GM18498 (cell line): ENCODE measurements around the gene CACNA1G.

ENCODE experiments used
- ATAC-seq: cut with Tn5 transposase; IDR thresholded peaks from one replicate; pipeline ENCODE4 v1.9.1; 2021; ENCODE audit warnings: mild to moderate bottlenecking, moderate library complexity; ENCODE audit not compliant: unreplicated experiment

Gene CACNA1G

DNA sequence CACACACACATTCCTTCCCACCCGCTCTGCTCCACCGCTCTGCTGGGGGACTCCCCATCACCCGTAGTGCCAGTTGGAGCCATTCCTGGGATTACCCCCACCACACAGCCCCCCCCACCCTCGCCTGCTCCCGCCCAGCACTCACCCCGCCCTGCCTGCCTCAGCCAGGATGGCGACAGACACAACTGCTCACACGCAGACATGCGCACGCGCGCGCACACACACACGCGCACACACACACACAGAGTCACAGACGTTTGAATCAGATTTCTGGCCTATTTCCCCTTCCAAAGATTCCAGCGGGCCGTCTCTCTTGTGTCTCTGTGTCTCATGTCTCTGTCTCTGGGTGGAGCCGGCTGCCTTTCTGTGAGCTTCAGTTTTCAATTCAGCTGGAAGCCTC lies 4.4 kb downstream of the CACNA1G start:
- ATAC-seq, result no peak

DNA sequence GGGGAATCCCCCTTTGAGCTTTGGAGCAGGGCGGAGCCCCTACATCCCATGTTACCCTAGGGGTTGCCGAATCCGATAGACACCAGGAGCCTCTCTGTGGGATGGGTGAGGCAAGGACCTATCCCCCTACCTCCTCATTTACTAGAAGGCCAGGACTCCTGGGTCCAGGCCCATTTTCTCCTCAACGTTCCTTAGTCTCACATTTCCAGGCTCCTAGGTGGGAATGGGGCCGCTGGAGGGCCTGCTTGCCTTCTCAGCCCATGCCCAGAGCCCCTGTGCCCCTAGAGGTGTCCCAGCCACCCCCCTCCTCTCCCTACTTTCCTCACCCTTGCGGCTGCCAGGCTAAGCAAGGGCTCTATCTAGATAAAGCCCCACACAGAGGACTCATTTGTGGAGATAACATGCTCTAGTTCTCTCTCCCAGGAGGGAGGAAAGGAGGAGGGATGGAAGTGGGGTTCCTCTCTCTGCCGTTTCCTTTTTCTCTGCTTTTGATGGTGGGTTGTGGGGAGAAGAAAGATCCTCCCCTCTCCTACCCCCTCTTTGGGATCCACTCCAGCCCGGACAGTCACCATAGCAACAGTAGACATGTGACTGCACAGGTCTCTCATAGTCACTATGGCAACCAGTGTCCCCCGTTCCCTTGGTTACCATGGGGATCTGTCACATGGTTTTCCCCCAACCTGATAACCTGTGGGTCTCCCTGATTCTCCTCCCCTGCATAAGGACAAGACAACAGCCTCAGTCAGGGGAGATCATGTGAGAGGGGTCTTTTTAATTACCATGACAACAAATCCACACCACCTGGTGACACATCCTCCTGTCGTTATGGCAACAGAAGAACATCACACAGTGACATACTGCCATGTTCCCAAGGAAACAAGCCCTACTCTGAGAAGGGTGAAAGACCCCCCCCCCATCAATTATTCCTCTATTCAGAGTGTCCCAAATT lies 5.2 kb downstream of the CACNA1G start:
- no peak for ATAC-seq

DNA sequence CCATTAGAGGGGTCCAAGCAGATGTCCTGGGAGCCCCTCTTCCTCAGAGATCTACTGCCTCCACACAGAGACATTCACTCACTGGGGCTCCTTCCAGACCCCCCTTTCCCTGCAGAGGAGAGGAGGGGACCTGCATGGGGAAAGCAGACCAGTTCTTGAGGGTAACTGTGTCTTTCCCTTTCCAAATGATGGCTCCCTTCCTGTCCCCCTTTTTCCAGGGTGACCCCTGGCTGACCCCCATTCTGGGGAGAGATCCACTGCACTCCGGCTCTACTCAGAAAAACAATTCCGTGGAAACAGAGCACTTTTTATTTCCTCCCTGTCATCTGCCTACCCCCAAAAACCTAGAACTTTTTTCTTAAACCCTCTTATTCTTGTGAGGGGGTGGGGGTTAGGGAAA lies 6.4 kb downstream of the CACNA1G start:
- ATAC-seq, result no peak

DNA sequence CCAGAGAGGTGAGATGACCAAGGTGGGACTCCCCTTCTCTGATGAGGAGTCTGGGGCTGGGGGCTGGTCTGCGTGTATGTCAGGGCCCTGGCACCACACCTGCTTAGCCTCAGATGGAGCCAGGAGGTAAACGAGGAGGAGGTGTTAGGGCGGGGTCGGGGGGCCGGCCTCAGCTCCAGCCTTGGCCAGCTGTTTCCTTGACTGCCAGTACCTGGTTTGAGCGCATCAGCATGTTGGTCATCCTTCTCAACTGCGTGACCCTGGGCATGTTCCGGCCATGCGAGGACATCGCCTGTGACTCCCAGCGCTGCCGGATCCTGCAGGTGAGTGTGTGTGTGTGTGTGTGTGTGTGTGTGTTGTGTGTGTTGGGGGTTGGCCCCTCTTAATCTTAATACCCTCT lies 8.1 kb downstream of the CACNA1G start:
- ATAC-seq, result no peak

DNA sequence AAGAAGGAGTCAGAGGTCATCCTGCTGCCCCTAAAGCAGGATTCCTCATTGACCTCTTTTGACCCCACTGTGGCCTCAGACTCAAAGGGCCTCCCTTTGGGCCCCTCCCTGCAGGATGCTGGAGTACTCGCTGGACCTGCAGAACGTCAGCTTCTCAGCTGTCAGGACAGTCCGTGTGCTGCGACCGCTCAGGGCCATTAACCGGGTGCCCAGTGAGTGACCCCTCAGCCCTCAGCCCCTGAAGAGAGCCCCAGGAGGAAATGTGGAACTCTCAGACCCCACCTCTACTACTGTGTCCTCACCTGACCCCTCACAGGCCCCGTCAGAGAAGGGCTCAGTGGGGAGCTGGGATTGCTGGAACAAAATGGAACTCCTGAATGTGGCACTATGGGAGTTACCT lies 9.1 kb downstream of the CACNA1G start:
- no peak for ATAC-seq

DNA sequence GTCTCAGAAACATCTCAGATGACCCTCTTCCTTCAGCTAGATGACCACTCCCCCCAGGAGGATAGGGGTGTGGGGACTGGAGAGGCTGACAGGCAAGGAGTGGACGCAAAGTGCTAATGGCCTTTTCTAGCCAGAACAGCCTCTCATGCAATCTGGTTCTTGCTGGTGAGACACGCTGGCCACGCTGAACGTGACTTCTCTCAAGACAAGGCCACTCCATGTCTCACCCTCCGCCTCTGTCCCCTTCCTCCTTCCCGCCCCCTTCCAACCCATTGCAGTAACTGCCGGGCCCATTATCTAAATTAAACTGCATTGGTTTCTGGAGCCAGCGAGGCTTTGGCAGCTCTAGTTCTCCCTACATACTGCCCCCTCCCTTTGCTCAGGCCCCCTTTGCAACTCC lies 9.5 kb downstream of the CACNA1G start:
- ATAC-seq, result no peak

DNA sequence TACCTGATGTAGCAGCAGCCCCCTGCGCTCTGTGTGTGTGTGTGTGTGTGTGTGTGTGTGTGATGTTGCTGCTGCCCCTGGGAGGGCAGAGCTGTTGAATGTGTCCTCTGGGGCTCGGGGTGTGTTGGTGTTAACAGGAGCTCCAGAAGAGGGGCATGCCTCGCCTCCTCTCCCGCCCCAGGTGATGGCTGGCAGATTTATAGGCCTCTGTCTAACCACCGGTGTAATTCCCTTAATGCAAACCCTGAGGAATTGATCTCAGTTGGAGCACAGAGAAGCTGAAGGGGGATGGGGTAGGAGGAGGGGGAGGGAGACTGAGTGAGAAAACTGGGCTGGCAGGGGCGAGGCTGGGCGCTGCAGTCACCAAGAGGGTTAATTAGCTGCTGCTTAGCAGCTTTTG lies 10.0 kb downstream of the CACNA1G start:
- no peak for ATAC-seq

DNA sequence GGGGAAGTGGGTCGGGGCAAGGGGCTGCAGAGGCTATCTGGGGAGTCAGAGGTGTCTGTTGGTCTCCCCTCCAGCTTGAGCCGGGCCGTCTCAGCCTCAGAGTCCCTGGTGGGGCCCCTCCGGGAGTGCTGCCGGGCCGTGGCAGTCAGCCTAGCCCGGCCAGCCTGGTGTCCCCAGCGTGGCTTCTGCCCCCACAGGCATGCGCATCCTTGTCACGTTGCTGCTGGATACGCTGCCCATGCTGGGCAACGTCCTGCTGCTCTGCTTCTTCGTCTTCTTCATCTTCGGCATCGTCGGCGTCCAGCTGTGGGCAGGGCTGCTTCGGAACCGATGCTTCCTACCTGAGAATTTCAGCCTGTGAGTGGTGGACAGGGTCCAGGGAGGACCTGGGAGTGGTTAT lies 11.2 kb downstream of the CACNA1G start:
- no peak for ATAC-seq

DNA sequence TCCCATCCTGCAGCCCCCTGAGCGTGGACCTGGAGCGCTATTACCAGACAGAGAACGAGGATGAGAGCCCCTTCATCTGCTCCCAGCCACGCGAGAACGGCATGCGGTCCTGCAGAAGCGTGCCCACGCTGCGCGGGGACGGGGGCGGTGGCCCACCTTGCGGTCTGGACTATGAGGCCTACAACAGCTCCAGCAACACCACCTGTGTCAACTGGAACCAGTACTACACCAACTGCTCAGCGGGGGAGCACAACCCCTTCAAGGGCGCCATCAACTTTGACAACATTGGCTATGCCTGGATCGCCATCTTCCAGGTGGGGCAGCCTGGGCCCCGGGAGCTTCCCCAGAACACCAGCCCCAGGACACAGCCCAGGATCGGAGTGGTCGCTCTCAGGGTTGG lies 12.0 kb downstream of the CACNA1G start:
- no peak for ATAC-seq

DNA sequence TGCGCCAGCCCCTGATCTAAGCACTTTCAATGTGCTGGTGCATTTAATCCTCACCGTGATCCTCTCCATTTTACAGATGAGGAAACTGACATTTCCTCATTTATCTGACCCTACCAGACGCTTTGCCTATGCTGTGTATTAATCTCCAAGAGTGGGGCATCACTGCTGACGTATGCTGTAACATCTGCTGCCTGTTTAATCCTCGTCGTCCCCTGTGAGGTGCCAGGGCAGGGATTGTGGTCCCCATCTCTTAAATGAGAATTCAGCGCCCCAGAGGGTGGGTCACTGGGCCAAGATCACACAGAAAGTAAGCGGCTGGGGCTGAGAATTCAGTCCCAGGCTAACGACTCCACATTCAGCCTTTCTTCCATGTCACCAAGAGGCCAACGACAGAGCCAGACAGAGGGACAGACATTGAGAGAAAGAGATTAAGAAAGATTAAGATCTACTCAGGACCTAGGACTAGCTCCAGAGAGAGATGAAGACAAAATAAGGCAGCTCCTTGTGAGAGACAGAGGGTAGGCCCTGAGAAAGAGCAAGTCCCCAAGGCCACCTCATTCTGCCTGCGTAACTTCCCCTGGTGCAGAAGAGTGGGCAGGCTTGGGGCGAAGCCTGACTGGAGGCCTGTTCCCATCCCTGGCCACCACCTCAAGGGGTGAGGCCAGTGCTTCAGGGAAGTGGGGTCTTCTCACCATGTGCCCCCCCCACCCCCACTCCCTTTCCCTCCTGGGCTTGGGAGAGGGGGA lies 13.5 kb downstream of the CACNA1G start:
- no peak for ATAC-seq

DNA sequence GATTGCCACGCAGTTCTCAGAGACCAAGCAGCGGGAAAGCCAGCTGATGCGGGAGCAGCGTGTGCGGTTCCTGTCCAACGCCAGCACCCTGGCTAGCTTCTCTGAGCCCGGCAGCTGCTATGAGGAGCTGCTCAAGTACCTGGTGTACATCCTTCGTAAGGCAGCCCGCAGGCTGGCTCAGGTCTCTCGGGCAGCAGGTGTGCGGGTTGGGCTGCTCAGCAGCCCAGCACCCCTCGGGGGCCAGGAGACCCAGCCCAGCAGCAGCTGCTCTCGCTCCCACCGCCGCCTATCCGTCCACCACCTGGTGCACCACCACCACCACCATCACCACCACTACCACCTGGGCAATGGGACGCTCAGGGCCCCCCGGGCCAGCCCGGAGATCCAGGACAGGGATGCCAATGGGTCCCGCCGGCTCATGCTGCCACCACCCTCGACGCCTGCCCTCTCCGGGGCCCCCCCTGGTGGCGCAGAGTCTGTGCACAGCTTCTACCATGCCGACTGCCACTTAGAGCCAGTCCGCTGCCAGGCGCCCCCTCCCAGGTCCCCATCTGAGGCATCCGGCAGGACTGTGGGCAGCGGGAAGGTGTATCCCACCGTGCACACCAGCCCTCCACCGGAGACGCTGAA lies 15.2 kb downstream of the CACNA1G start:
- no peak for ATAC-seq

DNA sequence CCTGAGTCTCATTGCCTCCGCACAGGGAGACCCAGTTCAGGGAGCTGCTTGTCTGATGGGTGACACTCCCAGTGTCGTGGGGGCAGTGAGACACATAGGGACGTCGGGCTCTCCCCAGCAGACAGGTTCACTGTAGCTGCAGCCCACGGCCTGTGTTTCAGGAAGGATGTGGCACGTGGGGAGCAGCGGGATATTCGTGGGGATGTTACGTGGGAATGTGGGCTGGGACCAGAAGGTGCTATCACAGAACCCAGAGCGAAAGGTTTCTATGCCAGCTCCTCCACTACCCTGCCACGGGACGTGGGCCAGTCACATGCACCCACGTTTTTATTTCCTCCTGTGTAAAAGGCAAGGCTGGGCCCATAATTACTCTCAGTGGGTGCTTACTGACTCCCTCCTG lies 16.3 kb downstream of the CACNA1G start:
- ATAC-seq, result no peak

DNA sequence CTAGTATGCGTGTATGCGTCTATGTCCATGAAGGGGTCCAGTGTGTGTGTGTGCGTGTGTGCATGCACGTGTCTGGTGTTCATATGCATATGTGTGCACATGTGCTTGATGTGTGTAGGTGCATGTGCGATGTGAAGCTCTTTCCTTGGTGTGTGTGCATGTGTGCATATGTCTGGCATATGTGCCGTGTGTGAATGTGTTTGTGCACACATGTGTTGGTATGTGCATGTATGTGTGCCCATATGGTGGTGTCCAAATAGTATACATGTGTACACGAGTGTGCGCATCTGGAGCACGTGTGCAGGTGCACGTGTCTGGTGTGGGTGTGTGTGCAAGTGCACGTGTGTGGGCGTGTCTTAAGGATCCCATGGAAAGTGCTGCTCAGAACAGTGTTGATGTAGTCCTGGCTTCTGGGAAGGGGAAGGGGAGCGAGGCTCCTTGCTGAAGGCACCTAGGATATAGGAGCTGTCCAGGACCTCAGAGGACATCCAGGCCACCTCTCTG lies 17.0 kb downstream of the CACNA1G start:
- no peak for ATAC-seq

DNA sequence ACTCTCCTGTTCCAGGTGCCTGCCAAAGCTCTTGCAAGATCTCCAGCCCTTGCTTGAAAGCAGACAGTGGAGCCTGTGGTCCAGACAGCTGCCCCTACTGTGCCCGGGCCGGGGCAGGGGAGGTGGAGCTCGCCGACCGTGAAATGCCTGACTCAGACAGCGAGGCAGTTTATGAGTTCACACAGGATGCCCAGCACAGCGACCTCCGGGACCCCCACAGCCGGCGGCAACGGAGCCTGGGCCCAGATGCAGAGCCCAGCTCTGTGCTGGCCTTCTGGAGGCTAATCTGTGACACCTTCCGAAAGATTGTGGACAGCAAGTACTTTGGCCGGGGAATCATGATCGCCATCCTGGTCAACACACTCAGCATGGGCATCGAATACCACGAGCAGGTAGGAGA lies 17.7 kb downstream of the CACNA1G start:
- no peak for ATAC-seq

DNA sequence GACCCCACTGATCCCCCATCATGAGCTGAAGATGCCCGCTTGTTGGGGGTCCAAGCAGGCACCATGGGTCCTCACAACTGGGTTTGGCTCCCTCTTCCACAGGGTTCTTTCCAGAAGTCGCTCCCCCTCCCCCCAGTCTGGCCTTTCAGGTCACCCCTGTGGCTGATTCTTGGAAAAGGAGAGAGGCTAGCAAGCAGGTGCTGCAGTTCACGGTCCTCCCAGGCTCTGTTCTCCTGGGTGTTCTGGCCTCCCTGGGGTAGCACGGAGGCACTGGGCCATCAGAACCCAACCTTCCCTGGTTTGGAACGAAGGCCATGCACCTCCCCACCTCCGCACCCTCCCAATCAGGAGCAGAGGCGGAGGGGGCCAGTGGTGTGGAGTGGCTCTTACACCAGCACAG lies 18.9 kb downstream of the CACNA1G start:
- ATAC-seq, result no peak

DNA sequence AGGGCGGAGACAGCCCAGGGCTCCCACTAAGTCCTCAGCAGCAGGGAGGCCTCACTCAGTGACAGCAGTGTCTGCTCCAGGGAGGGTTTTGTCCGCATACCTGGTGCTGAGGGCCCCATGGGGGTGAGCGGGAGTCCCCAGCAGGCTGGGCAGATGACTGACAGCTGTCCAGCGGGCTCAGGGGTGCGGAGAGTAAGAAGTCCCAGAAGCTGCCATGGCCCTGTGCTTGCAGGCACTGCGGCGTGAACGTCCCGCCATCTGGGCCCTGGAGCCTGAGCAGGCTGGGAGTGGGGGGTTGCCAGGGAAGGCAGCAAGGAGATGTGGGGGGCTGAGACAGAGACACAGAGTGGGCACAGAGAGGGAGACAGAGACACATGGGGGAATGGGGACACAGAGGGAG lies 20.1 kb downstream of the CACNA1G start:
- no peak for ATAC-seq

DNA sequence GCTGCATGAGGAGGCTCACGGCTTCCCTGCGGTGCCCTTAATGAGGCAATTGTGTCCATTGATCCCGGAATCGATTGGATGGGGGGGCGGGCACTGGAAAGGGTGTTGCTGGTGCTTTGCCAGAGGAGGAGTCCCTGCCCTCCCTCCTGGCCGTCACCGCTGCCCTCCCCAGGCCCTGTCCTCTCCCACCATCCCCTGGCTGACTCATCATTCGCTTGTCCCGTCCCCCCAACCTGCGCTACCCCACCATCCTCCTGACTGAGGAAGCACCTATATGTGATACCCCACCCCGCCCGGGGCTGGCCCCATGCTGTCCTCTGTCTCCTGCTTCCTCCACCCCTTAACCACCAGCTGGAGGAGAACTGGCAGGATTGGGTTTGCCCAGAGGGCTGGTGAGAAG lies 20.8 kb downstream of the CACNA1G start:
- ATAC-seq, result no peak

DNA sequence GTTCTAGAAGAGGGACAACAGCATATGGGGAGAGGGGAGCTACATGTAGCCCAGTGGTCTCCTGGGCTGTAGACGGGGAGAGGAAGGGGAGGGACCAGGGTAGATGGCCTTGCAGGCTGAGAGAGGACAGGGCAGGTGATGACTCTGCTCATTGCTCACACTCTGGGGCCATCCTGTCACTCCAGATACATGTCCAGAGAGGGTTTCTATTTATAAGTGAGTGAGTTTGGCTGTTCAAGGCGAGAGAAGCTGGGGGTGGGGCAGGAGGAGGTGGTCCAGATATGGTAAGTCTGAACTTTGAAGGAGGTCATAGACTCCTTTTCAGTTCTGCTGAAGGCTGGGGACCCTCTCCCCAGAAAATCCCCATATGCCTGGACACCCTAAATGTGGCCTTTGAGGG lies 22.2 kb downstream of the CACNA1G start:
- ATAC-seq, result no peak

DNA sequence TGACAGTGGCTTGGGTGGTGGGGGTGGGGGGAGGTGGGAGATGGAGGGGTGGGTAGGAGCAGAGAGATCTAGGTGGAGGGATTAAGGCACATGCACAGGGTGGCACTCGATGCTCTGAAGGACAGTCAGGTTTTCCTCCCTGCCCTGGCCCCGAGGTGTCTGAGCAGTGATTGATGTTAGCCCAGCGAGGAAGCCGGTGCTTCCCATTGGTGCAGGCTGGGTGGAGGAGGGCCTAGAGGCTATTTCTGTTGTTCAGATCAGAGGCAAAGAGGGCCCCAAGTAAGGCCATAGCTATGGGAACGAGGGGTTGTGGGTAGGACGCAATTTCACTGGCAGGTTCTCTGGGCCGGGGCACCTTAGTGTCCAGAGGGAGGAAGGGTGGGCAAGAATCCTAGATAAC lies 23.1 kb downstream of the CACNA1G start:
- ATAC-seq, result no peak

DNA sequence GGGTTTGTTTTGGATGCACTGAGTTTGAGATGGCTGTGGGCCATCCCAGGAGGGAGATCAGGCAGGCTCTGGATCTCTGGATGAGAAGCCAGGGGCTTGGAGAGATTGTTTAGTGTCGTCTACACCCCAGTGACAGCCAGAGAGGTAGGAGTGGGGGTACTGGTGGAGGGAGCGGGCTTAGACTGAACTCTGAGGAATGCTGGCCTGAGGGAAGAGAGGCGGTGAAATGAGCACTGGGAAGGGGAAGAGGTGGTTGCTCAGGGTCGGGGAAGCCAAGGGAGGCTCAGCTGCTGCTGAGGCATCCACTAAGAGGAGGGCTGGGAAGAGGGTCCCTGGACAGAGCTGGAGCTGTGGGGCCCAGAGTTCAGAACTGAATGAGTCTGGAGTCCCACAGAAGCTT lies 23.6 kb downstream of the CACNA1G start:
- no peak for ATAC-seq

DNA sequence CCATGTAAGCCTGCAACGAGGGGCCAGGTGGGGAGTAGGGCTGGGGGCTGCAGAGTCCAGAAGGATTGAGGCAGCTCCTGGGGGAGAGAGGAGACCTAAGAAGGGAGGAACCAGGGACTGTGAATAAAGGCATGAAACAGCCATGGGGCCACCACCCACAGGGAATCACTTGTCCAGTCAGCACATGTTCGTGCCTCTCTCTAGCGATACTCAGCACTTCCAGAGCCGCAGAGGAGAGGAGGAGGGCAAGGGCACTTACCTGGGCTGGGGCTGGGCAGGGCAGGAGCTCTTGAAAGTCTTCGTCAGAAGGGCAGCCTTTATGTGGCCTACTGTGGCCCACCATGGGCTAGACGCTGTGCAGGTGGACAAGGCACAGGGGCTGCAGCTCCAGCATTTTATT lies 24.2 kb downstream of the CACNA1G start:
- no peak for ATAC-seq

DNA sequence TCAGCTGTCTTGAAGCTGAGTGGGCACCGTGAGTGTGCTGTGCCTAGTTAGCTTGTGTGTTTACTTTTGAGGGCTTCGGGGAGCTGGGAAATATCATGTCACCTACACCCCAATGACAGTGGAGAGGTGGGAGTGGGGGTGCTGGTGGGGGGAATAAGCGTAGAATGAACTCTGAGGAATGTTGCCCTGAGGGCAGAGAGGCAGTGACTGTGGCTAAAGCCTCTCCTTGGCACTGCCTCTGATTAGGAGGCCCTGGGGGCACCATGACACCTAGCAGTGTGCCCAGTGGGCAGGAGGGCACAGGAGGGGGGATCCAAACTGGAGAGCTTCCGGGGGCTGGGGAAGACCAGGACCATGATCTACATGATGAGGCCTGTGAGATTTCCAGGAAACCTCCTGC lies 24.8 kb downstream of the CACNA1G start:
- no peak for ATAC-seq
